CD4-positive, alpha-beta T cell (primary cell): ENCODE results near the gene KIF7. TPM values are rescaled to one million over a fixed set of nuclear protein-coding genes. Genes with fewer than 3 reads are reported as not detected.
A peak's percentile ranks its signal among the peaks of the same experiment; 100 is the strongest.

Source experiments
- ATAC-seq: fragments of 200-7000 bp; cut with Tn5 transposase; one replicate; pipeline ENCODE4 v1.10.0; 2022; ENCODE audit warnings: mild to moderate bottlenecking; ENCODE audit not compliant: poor library complexity
- CTCF ChIA-PET: fragments of 350-600 bp; sonication (Branson Sonifier 250); formaldehyde crosslinking; loops from one replicate; lab custom pipeline; 2021; ENCODE audit warnings: antibody characterized with exemption, inconsistent platforms; lab: Charles Lee
- POLR2A ChIA-PET: fragments of 350-600 bp; sonication (Branson Sonifier 250); formaldehyde crosslinking; loops from one replicate; lab custom pipeline; 2021; ENCODE audit warnings: antibody characterized with exemption, inconsistent platforms; lab: Charles Lee
- DNase-seq, 14 experiments: peaks; one replicate each; pipeline ENCODE4 v3.0.0-alpha.2; 2013 to 2020; ENCODE audit warnings: mixed read lengths in 2 of 14
- H3K27ac ChIP-seq, 2 donors: one replicate each; pipeline versions ENCODE4 v1.5.1 to v1.7.0; 2013; ENCODE audit warnings: low read length in 2 of 2, low read depth in 1 of 2, mild to moderate bottlenecking in 1 of 2
- H3K27me3 ChIP-seq, 2 experiments: 1 replicate in 1 of 2; 2 replicates in 1 of 2; pipeline versions ENCODE4 v1.6.1 to v1.7.0; 2013; ENCODE audit warnings: low read length in 2 of 2, control low read depth in 1 of 2, mild to moderate bottlenecking in 1 of 2, moderate library complexity in 1 of 2; ENCODE audit not compliant: insufficient read depth in 2 of 2, control insufficient read depth in 1 of 2
- H3K36me3 ChIP-seq: one replicate; pipeline ENCODE4 v1.6.1; 2013; ENCODE audit warnings: low read length, control low read depth; ENCODE audit not compliant: insufficient read depth
- H3K4me1 ChIP-seq: one replicate; pipeline ENCODE4 v1.6.1; 2013; ENCODE audit warnings: low read length, control low read depth; ENCODE audit not compliant: insufficient read depth
- H3K4me3 ChIP-seq: one replicate; pipeline ENCODE4 v1.5.1; 2013; ENCODE audit warnings: mild to moderate bottlenecking, low read length, moderate library complexity
- H3K9me3 ChIP-seq, 2 experiments: 1 replicate in 1 of 2; 2 replicates in 1 of 2; pipeline versions ENCODE4 v1.6.1 to v1.7.0; 2013; ENCODE audit warnings: low read length in 2 of 2, mild to moderate bottlenecking in 2 of 2, control low read depth in 1 of 2, moderate library complexity in 1 of 2; ENCODE audit not compliant: control insufficient read depth in 1 of 2, insufficient read depth in 1 of 2
- H3K27ac Mint-ChIP-seq: one replicate; pipeline ENCODE4 v1.8.0; 2020; ENCODE audit warnings: mixed read lengths
- H3K27me3 Mint-ChIP-seq: one replicate; pipeline ENCODE4 v1.8.0; 2021; ENCODE audit warnings: mixed read lengths
- H3K36me3 Mint-ChIP-seq: one replicate; pipeline ENCODE4 v1.8.0; 2021; ENCODE audit warnings: low read depth, mixed read lengths
- H3K4me1 Mint-ChIP-seq: one replicate; pipeline ENCODE4 v1.8.0; 2021; ENCODE audit warnings: low read depth, mixed read lengths
- H3K4me3 Mint-ChIP-seq: one replicate; pipeline ENCODE4 v1.8.0; 2020; ENCODE audit warnings: mild to moderate bottlenecking, mixed read lengths
- H3K9me3 Mint-ChIP-seq: one replicate; pipeline ENCODE4 v1.8.0; 2020; ENCODE audit warnings: mixed read lengths
- intact Hi-C, 2 experiments: fragments of 100-400 bp; cut with DNase I in 1 of 2; cut with micrococcal nuclease in 1 of 2; formaldehyde crosslinking; loops; one replicate each; pipeline versions ENCODE4 v1.15.1 to v1.9.0; 2023 to 2025; cut with DNase I, micrococcal nuclease
- polyA plus RNA-seq, 2 donors: library from polyadenylated mRNA; unstranded; fragments of 120-200 nt; gene quantifications; one replicate each; pipeline ENCODE4 v1.2.1, GENCODE V29; 2013
- total RNA-seq, 174 experiments: library from RNA in 2 of 174; stranded (reverse) in 2 of 174; gene quantifications; one replicate each; pipeline ENCODE4 v1.2.3 and lab custom pipeline; 2021 to 2026
- TF ChIP-seq, protein P1 (sequence below): fragments of 200-600 bp; IDR thresholded peaks from one replicate; pipeline ENCODE4 v1.8.0; 2022; ENCODE audit warnings: antibody characterized with exemption, mild to moderate bottlenecking

Gene KIF7, protein sequence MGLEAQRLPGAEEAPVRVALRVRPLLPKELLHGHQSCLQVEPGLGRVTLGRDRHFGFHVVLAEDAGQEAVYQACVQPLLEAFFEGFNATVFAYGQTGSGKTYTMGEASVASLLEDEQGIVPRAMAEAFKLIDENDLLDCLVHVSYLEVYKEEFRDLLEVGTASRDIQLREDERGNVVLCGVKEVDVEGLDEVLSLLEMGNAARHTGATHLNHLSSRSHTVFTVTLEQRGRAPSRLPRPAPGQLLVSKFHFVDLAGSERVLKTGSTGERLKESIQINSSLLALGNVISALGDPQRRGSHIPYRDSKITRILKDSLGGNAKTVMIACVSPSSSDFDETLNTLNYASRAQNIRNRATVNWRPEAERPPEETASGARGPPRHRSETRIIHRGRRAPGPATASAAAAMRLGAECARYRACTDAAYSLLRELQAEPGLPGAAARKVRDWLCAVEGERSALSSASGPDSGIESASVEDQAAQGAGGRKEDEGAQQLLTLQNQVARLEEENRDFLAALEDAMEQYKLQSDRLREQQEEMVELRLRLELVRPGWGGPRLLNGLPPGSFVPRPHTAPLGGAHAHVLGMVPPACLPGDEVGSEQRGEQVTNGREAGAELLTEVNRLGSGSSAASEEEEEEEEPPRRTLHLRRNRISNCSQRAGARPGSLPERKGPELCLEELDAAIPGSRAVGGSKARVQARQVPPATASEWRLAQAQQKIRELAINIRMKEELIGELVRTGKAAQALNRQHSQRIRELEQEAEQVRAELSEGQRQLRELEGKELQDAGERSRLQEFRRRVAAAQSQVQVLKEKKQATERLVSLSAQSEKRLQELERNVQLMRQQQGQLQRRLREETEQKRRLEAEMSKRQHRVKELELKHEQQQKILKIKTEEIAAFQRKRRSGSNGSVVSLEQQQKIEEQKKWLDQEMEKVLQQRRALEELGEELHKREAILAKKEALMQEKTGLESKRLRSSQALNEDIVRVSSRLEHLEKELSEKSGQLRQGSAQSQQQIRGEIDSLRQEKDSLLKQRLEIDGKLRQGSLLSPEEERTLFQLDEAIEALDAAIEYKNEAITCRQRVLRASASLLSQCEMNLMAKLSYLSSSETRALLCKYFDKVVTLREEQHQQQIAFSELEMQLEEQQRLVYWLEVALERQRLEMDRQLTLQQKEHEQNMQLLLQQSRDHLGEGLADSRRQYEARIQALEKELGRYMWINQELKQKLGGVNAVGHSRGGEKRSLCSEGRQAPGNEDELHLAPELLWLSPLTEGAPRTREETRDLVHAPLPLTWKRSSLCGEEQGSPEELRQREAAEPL (N-terminal part only)
- under 1 TPM; 0.08 to 0.20 TPM for total RNA-seq
- polyA plus RNA-seq (2013, experiment 1 of 2): 0.05 TPM
- polyA plus RNA-seq (2013, experiment 2 of 2): 0.19 TPM
- 0 to 9.7 (median 0.48) reads per million in 172 experiments for total RNA-seq (lab: John Stamatoyannopoulos, UW)

DNA sequence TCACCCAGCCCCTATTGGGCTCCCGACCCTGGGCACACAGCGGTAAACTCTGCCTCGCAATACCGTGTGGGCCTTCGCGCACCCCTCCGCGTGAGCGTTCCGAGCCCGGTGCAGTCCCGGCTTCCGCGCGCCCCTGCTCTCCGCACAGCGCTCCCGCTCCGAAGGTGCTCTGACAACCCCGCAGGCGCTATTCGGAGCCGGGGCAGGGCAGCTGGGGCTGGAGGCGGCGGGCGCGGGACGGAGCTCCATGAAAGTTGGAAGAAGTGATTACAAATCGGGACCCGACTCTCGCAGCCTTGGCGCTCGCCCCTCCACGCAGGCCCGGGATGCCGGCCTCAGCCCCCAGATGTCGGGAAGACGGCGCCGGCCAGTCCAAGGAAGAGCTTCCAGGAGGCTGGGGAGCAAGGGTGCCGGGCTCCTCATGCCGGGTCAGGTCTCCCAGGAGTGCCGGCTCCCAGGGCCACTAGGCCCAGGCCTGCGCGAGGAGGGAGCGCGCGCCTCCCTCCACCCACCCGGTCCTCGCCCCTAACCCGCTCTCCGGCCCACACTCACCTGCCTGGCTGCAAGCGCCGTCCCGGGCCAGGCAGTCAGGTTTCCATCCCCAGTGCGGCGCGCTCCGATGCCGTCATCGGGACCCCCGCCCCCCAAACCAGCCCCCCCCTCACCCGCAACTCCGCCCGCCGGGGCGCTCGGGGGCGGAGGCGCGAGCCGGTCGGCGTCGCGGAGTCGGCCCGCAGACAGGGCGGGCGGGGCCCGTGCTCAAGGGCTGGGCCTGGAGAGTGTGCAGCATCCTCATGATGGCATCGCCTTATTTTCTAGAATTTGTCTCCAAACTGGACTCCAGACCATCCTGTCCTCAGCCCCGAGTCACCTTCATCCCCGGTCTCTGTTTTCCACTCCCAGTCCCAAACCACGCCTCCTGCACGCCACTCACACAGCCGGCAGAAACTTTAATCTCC lies at the start of gene KIF7:
Gene KIF7, minus strand, starts transcription at position 621 of the 959 bp plus-strand sequence. CDS start 2,537 bp downstream, outside the sequence.
- Histone ChIP-seq H3K9me3 (peaks cover 0 to 8% of the 10 kb centered on the region in 2 experiments), H3K36me3 (no peaks in the 10 kb centered on the region), H3K4me1 (peaks cover 10% of the 10 kb centered on the region), H3K4me3 (peak within 1 kb of the TSS; percentile 26), H3K27me3 (peaks cover 29 to 36% of the 10 kb centered on the region in 2 experiments), H3K27ac (no peak within 1 kb of the TSS)
- TF ChIP-seq, protein P1, sequence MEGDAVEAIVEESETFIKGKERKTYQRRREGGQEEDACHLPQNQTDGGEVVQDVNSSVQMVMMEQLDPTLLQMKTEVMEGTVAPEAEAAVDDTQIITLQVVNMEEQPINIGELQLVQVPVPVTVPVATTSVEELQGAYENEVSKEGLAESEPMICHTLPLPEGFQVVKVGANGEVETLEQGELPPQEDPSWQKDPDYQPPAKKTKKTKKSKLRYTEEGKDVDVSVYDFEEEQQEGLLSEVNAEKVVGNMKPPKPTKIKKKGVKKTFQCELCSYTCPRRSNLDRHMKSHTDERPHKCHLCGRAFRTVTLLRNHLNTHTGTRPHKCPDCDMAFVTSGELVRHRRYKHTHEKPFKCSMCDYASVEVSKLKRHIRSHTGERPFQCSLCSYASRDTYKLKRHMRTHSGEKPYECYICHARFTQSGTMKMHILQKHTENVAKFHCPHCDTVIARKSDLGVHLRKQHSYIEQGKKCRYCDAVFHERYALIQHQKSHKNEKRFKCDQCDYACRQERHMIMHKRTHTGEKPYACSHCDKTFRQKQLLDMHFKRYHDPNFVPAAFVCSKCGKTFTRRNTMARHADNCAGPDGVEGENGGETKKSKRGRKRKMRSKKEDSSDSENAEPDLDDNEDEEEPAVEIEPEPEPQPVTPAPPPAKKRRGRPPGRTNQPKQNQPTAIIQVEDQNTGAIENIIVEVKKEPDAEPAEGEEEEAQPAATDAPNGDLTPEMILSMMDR: no peak
- Mint-ChIP-seq H3K27ac (no peak within 1 kb of the TSS), H3K4me3 (peak within 1 kb of the TSS; percentile 71), H3K4me1 (peaks cover 15% of the 10 kb centered on the region), H3K36me3 (no peaks in the 10 kb centered on the region), H3K9me3 (no peaks in the 10 kb centered on the region), H3K27me3 (peaks cover 69% of the 10 kb centered on the region)
- DNase-seq: no peak
- ChIA-PET CTCF (no interaction called here), POLR2A (no interaction called here)
- intact Hi-C loops: no loop called here
- ATAC-seq: no peak

DNA sequence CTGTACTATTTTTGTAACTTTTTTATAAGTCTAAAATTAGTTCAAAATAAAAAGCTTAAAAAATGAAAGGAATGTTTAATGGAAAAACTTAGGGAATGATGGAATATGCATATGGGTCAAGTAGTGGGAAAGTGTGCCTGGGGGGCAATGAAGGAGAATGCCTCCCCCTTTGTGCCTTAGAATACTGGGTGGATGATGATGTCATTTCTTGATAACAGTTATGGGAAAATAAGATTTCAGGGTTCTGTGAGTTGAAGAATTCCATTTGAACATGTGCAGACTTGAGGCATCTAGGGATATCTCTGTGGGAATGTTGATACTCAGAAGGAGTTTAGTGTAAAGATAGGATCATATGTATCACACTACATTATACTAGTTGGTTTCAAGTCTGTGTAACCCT lies 49.1 kb upstream of the KIF7 start:
- ChIA-PET CTCF (no interaction called here), POLR2A (no interaction called here)
- intact Hi-C loops: no loop called here
- H3K9me3 Mint-ChIP-seq: no peaks in the 10 kb centered on the region
- no peaks in the 10 kb centered on the region for H3K36me3 Mint-ChIP-seq
- no peak for DNase-seq
- H3K4me1 Mint-ChIP-seq: no peaks in the 10 kb centered on the region
- Histone ChIP-seq H3K27me3 (peaks cover 0 to 8% of the 10 kb centered on the region in 2 experiments), H3K4me1 (no peaks in the 10 kb centered on the region), H3K9me3 (no peaks in the 10 kb centered on the region), H3K36me3 (no peaks in the 10 kb centered on the region), H3K4me3 (no peak overlapping the region), H3K27ac (no peak overlapping the region)
- H3K27me3 Mint-ChIP-seq: peaks cover 42% of the 10 kb centered on the region
- ATAC-seq: no peak
- TF ChIP-seq, protein P1: no peak
- H3K27ac Mint-ChIP-seq: no peak overlapping the region
- no peak overlapping the region for H3K4me3 Mint-ChIP-seq
